Adipose tissue (tissue), 3 donors: ENCODE results near the gene GRHL1. TPM values are rescaled to one million over a fixed set of nuclear protein-coding genes. Genes with fewer than 3 reads are reported as not detected.

Experiments
- H3K27ac ChIP-seq: one replicate; pipeline ENCODE4 v1.5.1; 2013; ENCODE audit warnings: low read depth, low read length
- WGBS, 3 donors: extraction: QIAGEN DNeasy Blood & Tissue Kit; methylation state at CpG; one replicate each; pipeline ENCODE4 v1.1.7; 2013; 5-methylcytosine and 5-hydroxymethylcytosine counted together
- polyA plus RNA-seq, 3 donors: library from polyadenylated mRNA; stranded (reverse); fragments of 200-250 nt; gene quantifications; one replicate each; pipeline ENCODE4 v1.2.3, GENCODE V29; 2013
- donor health status: healthy with polysubstance abuse.
- donor health status: Bipolar disorder and iron deficiency.
- donor health status: healthy.

GRHL1 gene
- polyA plus RNA-seq, 3 donors, result 0.64 to 7.2 (median 2.6) TPM

DNA sequence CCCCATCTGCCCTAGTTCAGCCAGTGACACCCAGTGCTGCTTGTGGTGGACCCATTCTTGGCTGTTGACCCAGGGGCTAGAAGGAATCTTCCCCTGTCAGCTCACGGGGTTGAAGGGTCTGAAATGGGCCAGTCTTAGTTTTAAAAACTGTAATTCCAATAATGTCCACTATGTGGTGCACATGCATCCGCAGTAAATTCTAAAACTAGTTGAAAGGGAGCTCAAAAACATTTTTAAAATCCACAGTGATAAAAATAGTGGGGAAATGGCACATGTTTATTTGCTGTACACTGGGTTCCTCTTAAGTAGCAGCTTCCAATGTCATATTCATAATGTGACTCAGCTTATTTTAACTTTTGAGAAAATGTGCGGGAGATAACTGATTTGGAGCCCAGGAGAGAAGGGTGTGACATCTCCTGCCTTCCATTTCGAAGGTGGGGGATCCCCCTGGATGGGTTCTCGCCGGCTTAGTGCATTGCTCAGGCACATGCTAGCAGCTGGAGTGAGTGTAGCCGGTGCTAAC lies 32.8 kb downstream of the GRHL1 start:
- WGBS, 3 donors, result 16 to 30% (median 28%) methylated on average over 7 of the region's 7 CpGs
- no peak overlapping the region for H3K27ac ChIP-seq

DNA sequence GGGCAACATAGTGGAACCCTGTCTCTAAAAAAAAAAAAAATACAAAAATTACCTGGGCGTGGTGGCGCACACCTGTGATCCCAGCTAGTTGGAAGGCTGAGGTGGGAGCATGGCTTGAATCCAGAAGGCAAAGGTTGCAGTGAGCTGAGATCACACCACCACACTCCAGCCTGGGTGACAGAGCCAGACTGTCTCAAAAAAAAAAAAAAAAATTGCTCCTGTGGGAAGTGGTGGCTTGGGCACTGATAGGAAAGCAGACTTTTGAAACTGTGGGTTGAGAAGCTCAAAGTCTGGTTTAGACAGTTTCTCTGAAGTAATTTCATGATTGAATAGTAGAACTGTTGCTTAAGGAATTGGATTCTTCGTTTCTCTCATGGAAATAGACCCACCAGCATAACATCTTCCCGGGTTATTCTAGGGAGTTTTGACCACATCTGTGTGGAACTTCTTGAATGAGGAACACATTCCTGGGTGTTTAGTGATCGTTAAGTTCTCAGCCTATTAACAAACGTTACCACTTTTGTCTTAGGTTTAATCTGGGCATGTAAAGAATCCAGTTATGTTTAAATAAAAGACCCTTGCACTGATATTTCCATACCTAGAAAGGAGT lies 33.5 kb downstream of the GRHL1 start:
- 66 to 78% (median 75%) methylated on average over 6 of the region's 6 CpGs for WGBS, 3 donors
- no peak overlapping the region for H3K27ac ChIP-seq

GRCh38 chr2:9985531-9986328 lies 34.2 kb downstream of the GRHL1 start:
- 91 to 94% (median 93%) methylated on average over 5 of the region's 5 CpGs for WGBS, 3 donors
- H3K27ac ChIP-seq, result no peak overlapping the region

GRCh38 chr2:9988320-9988719 lies 36.8 kb downstream of the GRHL1 start:
- WGBS, 3 donors, result 96 to 100% (median 97%) methylated on average over 5 of the region's 5 CpGs

DNA sequence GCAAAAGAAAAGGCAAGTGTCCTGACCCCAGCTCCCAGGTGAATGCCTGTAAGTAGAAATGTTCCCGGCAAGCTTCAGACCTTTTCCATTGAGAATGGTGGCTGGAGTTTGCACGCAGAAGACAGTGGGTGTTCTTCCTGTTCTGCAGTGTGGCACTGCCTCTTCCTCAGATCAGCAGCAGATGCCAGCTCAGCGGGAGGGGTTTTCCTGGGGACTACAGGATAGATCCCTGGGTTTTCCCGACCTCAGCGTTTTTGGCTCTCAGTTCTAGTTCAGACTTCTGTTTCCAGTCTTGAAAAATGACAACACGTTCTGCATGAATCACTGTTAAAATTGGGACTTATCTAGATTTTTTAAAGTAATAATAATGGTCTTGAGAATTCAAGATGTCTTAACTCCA lies 39.2 kb downstream of the GRHL1 start:
- WGBS, 3 donors, result 59 to 75% (median 69%) methylated on average over 6 of the region's 6 CpGs
- H3K27ac ChIP-seq, result no peak overlapping the region

More at GRCh38 chr2:9988320-9988719, 36.8 kb downstream of the GRHL1 start:
- H3K27ac ChIP-seq, result no peak overlapping the region

DNA sequence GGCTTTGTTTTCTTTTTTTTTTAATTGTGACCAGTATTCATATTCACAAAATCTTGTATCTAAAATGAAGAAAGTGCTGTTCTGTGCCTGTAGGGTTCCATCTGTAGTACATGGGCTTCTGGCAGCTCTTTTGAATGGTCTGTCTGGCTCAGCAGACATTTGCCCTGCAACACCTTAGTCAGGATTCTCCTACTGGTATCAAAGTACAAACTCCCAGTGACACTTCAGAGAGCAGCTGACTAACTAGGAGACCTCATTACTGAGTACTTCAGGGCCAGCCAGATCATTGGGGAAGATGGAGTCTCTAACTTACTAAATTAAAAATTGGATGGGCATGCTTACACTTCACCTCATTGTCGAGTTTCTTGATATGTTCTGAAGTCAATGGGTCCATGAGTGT lies 39.7 kb downstream of the GRHL1 start:
- WGBS, 3 donors, result 90 to 98% (median 93%) methylated on average over 1 of the region's 1 CpG
- H3K27ac ChIP-seq, result no peak overlapping the region

- no peak overlapping the region for H3K27ac ChIP-seq
Measured at GRCh38 chr2:9991829-9992273, 40.4 kb downstream of the GRHL1 start.

DNA sequence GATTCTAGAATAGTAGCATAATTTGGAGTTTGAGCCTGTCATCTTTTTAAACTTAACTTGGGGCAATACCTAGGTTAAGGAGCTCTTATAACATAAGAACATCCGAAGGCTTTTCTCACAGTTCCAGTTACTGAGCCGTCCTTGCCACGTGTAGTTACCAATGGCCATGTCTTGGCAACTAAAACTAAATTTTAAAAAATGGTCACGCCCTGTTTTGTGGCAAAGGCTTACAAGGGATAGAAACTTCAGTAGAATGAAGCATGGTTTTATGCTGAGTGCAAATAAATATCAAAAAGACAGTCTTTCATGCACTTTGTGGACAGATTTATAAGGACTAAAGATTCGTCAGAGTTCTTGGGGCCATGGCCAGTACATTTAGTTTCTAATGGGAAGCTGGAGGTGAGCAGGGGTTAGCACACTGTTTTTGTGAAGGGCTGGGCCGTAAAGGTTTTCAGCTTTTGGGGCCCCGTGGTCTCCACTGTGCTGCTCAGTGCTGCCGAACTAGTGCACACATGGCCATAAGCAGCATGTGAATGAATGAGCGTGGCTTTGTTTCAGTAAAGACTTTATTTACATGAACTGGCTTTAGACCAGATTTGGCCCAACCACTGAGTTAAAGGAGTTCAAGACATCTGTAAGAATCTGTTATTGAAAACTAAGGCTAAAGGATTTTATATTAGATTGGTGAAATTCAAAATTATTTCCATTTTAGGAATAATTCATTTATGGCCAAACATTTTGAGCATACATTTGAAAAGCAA lies 41.1 kb downstream of the GRHL1 start:
- no peak overlapping the region for H3K27ac ChIP-seq
- WGBS, 3 donors, result 87 to 92% (median 91%) methylated on average over 9 of the region's 9 CpGs

More at GRCh38 chr2:9991829-9992273, 40.4 kb downstream of the GRHL1 start:
- 49 to 55% (median 54%) methylated on average over 6 of the region's 6 CpGs for WGBS, 3 donors

DNA sequence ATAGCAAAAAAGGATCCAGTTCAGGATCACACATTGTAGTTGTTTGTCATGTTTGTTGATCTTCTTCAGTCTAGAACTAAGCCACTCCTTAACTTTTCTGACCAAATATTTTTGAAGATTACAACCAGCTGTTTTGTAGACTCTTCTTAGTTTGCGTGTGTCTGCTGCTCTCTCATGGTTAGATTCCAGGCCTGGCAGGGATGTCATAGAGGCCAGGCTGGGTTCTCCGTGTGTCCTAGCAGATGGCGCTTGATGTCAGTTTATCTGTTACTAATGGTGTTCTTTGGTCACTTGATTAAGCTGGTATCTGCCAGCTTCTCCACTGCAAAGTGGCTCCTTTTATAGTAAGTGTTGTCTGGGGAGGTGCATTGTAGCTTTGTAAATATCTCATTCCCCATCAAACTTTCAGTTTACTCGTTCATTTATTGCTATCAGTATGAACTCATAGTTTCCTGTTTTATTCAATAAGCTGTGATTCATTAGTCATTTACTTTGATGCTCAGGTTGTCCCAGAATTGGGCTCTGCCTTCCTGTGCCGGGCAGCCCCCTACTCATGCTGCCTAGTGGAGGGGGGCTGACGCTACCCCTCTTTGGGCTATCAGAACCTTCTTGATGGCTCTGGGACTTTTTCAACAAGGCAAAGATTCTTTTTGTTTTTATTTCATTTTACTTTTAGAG lies 42.1 kb downstream of the GRHL1 start:
- no peak overlapping the region for H3K27ac ChIP-seq
- WGBS, 3 donors, result 66 to 91% (median 78%) methylated on average over 6 of the region's 6 CpGs

DNA sequence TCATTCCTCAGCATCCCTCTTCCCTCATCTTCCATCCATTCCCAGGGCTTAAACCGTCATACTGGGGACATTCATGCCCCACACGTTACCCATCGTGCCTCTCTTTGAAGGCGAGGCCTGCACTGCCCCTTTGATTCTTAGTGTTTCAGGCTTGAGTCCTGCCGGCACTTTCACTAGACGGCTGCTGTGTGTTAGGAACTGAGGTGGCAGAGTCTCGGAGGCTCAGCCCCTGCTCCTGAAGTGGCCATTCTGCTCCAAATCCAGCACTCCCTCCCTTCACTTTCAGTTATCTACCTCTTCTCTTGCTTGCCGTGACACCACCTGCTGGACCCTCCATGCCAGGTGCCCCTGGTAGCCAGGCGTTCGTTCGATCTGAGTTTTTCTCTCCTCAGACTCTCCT lies 43.0 kb downstream of the GRHL1 start:
- no peak overlapping the region for H3K27ac ChIP-seq
- 93 to 99% (median 96%) methylated on average over 11 of the region's 11 CpGs for WGBS, 3 donors

GRCh38 chr2:9995059-9995458 lies 43.6 kb downstream of the GRHL1 start:
- H3K27ac ChIP-seq, result no peak overlapping the region
- WGBS, 3 donors, result 73 to 92% (median 79%) methylated on average over 5 of the region's 5 CpGs

DNA sequence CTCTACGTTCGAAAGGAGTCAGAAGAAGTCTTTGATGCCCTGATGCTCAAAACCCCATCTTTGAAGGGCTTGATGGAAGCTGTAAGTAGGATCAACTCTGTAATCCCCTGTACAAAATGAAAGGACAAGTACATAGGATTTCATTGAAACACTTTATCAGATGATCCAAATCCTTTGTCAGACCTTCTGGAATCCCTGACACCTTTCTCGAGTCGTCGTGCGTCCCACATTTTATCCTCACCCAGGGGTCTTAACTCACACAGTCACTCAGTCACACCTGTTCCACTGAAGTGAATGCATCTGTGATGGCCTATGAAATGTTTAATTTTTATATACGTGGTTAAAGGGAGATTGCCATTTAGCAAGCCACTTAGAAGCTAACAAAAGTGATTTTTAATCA lies 44.8 kb downstream of the GRHL1 start:
- 89 to 94% (median 90%) methylated on average over 7 of the region's 7 CpGs for WGBS, 3 donors
- no peak overlapping the region for H3K27ac ChIP-seq

DNA sequence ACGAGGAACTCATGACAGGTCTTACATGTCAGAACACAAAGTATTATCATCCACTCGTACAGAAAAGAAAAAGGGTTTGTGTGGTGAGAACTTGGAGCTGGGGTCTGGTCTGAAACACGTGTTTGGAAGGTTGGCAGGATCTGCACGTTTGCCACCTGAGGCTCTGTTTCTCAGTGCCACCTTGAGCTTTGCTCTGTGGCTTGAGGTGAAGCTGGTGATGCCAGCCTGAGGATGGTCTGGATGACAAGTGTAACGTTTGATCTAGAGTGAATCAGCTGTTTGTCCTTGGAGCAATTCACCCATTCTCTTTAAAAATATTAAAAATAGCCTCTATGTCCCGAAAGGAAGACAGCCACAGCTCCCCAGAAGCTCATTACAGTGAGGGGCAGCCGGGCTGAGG lies 46.4 kb downstream of the GRHL1 start:
- 62 to 65% (median 63%) methylated on average over 7 of the region's 7 CpGs for WGBS, 3 donors
- no peak overlapping the region for H3K27ac ChIP-seq

DNA sequence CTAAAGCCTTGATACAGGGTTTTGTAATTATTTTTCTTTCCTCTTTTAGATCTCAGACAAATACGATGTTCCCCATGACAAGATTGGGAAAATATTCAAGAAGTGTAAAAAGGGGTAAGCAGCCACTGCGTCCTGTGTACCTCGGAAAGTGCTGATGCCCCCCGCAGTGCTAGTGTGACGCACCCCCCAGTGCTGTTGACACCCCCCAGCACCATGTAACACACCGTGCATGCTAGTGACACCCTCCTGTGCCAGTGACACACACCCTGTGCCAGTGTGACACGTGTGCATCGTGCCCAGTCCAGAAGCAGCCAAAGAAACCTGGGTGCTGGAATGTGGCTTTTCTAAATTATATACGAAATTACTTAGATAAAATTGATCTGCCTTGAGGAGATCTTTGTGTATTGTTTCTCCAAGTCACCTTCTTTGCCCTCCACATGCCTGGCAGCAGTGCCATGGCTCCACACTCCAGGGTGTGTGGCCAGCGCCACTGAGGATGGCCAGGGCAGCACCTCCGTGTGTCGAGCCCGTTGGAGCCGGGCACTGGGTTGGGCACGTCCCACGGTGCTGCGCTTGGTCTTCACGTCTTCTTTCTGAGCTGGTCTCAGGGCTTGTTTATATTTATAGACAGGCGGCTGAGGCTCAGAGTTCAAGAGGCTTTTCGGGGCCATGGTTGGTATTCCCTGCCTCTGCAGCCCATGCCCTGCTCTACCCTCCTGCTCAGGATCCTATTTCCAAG lies 47.6 kb downstream of the GRHL1 start:
- no peak overlapping the region for H3K27ac ChIP-seq
- 90 to 94% (median 93%) methylated on average over 20 of the region's 20 CpGs for WGBS, 3 donors

GRCh38 chr2:9999693-10000092 lies 48.2 kb downstream of the GRHL1 start:
- WGBS, 3 donors, result 92 to 100% (median 94%) methylated on average over 1 of the region's 1 CpG
- no peak overlapping the region for H3K27ac ChIP-seq

DNA sequence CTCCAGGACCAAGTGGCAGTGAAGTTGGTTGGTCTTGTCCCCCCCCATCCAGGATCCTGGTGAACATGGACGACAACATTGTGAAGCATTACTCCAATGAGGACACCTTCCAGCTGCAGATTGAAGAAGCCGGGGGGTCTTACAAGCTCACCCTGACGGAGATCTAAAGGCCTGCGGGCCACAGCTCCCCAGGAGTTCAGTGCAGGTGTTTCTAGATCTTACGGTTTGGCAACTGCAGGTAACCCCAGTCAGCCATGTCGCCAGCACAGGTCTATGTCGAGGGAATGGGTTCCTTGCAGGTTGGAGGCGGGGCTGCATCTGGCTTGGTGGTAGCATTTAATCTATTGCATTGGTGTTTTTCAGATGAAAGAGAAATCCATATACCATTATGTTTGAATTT lies 49.0 kb downstream of the GRHL1 start:
- 91 to 96% (median 95%) methylated on average over 8 of the region's 8 CpGs for WGBS, 3 donors
- no peak overlapping the region for H3K27ac ChIP-seq

DNA sequence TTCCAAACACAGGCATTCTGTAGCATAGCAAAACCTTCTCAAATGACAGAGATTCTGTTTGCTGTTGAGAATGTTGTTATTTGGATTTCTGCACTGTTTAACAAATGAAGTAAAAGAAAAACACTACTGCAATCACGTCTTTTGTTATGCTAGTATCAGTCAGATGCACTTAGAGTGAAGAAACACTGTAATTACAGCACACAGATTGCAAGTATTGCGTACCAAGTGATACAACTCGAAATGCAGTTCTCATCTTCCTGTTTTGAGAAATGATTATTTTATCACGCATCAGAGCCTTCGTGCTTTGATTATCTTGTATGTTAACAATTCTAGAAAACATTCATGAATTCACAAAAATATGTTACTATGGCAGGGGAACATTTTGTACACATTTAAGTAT lies 50.1 kb downstream of the GRHL1 start:
- H3K27ac ChIP-seq, result no peak overlapping the region
- 55 to 88% (median 64%) methylated on average over 5 of the region's 5 CpGs for WGBS, 3 donors

DNA sequence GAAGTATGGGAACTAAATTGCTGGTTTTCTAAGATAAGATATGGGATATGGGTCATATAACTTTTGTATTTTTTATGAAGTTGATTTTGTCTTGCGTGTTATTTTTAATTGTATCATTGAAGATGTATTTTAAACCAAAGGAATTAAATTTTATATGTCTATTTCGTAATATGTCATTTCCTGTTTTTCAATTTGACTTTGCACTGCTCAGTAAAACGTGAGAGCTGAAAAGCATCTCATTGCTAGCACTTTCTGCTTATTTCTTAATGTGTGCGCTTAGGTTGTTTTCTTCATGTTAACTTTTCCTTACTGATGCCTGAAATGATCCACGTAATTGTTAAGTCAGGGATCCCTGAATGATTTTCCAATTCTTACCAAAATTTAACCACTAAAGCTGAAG lies 50.6 kb downstream of the GRHL1 start:
- 54 to 92% (median 69%) methylated on average over 5 of the region's 5 CpGs for WGBS, 3 donors
- H3K27ac ChIP-seq, result no peak overlapping the region
